SHP77 (cell line): ENCODE results near the gene TYW1.
"Not testable (repeated sequence)": the region's sequence is repeated elsewhere in the genome, so short reads cannot be mapped to it uniquely, and the experiment has no call there.

ENCODE experiments used
- DNase-seq, 2 experiments: peaks; one replicate each; lab custom pipeline; 2025; lab: John Stamatoyannopoulos, UW

Gene TYW1

DNA sequence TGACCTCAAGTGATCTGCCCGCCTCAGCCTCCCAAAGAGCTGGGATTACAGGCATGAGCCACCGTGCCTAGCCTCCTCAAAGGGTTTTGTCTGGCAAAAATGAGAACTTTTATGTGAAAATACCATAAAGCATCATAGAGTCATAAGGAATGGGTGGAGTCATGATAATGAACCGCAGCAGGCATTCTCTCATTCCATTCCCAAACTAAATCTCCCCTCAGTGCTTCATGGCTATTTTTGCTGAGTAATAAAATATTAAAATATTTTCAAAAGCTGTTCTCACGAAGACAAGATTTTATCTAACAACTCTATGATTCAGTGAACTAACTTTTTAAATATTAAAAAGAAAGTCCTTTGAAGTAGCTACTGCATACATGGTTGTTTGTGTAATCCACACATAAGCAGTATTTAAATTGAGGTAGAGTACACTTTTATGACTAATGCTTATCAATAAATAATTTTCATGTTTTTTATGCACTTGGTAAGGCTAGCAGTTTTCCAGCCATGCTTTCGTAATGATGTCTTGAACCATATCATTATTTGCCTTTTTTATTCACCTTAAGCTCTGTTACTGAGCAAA, 195.6 kb downstream of the TYW1 start:
- DNase-seq = not testable (repeated sequence)

DNA sequence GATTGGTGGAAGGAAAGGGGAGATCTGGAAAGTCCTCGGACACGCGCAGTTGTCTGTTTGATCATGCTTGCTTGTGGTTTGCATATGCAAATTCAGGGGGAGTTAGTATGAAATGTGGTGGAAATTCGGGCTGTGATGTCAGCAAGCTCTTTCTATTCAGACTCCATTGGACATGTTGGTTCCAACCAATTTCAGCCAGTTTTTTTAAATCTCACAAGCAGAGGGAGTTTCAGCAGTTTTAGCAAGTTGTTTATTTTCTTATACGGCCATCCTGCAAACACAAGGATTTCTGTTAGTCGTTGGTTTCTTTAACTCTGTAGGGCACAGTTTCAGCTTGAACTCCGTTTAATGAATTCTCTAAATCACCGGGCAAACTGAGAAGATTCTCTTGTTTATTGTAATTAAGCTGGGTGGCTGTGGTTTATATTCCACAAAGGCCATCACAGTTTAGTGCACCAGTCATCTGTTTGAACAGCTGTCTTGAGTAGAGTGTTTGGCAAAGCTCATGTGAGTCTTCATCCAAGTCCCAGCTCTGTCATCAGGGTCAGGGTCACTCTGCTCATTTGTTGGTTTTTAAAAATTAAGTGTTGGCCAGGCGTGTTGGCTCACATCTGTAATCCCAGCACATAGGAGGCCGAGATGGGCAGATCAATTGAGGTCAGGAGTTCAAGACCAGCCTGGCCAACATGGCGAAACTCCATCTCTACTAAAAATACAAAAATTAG, 196.4 kb downstream of the TYW1 start:
- peak; percentile 95 for DNase-seq

- not testable (repeated sequence) for DNase-seq
These were observed 199.5 kb downstream of the TYW1 start for GRCh38 chr7:67196176-67196575.

DNA sequence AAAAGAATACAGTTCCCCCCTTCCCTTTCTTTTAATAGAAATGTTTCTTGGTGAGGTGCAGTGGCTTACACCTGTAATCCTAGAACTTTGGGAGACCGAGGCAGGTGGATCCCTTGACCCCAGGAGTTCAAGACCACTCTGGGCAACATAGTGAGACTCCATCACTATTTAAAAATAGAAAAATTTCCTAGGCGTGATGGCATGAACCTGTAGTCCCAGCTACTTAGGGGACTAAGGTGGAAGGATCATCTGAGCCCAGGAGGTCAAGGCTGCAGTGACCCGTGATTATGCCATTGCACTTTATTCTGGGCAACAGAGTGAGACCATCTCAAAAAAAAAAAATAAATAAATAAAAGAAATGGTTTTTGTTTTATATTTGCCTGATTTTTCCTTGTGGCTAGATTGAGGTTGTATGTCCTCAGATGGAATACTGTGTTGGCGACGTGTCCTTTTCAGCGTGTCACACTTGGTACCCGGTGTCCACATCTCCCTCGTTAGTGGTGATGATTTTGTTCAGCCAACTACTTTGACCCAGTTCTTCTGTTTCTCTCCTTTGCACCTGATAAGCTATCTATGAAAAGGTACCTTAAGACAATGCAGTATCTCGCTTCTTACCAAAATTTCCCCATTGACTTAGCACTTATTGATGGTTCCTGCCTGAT, 202.4 kb downstream of the TYW1 start:
- DNase-seq = not testable (repeated sequence)

- not testable (repeated sequence) for DNase-seq
These were observed 209.1 kb downstream of the TYW1 start for GRCh38 chr7:67205772-67206171.

DNA sequence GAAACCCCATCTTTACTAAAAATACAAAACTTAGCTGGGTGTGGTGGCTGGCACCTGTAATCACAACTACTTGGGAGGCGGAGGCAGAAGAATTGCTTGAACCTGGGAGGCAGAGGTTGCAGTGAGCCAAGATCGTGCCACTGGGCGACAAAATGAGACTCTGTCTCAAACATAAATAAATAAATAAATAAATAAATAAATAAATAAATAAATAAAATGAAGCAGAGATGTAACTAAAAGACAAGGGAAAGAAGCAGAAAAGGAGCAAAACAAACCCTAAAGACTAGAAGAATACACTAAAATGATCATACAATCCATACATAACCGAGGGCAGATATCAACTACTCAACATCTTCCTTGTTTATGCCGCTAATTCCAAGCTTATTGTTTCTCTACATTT, 209.8 kb downstream of the TYW1 start:
- DNase-seq = no peak

DNA sequence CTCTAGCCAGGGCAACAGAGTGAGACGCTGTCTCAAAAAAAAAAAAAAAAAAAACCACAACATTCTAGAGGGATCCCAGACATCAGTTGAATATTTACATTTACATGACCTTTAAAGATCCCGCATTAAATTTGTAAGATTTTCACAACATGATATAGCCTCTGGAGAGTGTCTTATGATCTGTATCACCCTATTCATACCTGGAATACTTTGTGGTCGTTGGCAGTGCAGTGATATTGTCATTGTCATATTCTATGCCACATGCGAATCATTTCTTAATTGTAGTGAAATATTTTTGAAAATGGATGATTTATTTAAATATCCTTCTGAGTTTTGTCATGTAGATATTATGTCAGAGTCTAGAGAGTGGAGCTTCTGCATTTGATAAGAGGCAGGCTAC, 212.0 kb downstream of the TYW1 start:
- DNase-seq = not testable (repeated sequence)

GRCh38 chr7:67209256-67209655, 212.6 kb downstream of the TYW1 start:
- DNase-seq = no peak

GRCh38 chr7:67210567-67210966, 213.9 kb downstream of the TYW1 start:
- DNase-seq = no peak

DNA sequence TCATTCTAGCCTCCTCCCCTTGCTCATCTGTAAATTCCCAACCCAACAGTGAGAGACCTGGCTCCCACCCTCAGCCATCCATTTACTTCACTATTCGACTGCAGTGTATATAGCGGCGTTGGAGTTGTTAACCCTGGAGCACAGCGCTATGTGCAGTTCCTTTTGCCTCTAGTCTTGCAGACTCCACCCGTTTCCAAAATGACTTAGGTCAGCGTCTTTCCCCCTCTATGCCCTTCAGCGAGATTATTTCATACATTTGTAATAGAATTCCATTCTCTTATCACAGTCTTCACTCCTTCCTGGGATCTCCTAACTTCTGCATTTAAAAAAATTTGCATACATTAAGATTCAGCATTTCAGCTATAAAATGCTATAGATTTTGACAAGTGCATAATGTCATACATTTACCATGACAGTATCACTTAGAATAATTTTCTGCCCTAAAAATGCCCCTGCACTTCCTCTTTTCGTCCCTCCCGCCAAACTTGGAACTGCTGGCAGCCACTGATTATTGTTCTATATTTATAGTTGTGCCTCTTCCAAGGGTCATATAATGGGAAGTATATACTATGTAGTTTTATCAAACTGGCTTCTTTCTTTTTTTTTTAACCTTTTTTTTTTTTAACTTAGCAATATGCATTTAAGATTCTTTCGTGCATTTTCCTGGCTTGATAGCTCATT, 215.2 kb downstream of the TYW1 start:
- not testable (repeated sequence) for DNase-seq

DNA sequence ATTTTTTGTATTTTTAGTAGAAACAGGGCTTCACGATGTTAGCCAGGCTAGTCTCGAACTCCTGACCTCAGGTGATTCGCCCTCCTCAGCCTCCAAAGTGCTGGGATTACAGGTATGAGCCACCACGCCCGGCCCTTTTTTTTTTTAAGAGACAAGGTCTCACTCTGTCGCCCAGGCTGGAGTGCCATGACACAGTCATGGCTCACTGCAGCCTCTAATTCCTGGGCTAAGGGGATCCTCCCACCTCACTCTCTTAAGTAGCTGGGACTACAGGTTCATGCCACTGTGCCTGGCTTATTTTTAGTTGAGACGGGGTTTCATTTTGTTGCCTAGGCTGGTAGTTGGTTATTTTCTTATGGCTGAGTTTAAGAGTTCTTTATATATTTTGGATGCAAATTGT, 216.4 kb downstream of the TYW1 start:
- not testable (repeated sequence) for DNase-seq

DNA sequence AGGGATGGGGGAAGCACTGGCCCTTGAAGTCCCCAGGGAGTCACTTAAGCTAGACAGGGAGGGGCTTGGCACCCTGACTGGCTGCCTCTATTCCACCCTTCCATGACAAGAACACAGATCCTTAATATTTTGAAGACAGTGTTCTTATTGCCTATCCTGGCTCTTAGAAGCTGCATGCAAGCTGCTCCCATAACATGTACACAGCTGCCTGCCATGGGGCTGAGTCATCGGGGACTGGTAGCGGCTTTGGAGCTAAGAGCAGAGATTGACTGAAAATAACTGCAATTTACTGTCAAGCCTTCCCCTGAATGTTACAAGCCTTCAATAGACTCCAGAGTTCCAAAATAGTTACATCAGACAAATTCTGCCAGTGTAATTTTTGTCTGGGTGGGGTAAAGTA, 226.9 kb downstream of the TYW1 start:
- peak in 1 of 2 experiments; percentile 66 for DNase-seq

DNA sequence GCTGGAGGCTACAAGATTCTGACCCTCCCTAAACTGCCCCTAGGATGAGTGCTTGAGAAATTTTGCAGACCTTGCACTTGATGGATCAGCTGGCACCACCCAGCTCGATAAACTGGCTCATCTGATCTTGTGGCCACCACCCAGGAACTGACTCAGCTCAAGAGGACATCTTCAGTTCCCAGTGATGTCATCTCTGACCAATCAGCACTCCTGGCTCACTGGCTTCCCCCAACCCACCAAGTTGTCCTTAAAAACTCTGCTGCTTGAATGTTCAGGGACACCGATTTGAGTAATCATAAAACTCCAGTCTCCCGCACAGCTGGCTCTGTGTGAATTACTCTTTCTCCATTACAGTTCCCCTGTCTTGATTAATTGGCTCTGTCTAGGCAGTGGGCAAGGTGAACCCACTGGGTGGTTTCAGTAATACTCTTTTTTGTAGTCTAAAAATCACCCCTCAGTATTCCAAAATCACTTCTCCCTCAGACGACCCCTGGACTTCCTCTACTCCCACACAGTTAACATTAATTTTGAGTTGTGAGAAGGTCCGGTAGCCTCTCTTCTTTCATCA, 229.8 kb downstream of the TYW1 start:
- DNase-seq = peak in 1 of 2 experiments; percentile 2

DNA sequence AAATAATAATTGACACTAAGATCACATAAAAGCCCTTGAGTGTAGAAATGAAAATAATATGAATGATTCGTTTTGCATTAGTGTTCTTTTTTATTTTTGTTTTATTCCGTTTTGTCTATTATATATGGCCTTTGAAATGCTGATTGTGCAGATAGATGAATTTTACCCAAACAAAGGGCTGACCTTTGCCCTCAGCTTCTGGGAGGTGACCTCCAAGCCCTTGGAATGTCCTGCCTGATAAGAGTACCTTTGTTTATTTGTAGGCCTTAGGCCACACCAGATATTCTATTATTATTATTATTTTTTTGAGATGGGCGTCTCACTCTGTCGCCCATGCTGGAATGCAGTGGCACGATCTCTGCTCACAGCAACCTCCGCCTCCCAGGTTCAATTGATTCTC, 230.3 kb downstream of the TYW1 start:
- not testable (repeated sequence) for DNase-seq

DNA sequence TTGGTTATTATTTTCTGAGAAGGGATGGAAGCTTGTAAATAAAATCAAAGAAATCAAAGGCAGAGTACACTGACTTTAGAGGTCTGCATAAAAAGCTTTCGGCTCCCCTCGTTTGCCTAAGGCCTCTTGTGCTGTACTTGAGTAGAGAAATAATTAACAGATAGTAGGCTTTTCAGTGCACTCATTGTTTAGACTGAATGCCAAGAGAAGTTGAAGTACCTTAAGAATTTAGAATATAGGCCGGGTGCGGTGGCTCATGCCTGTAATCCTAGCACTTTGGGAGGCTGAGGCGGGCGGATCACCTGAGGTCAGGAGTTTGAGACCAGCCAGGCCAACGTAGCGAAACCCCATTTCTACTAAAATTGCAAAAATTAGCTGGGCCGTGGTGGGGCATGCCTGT, 232.4 kb downstream of the TYW1 start:
- not testable (repeated sequence) for DNase-seq

DNA sequence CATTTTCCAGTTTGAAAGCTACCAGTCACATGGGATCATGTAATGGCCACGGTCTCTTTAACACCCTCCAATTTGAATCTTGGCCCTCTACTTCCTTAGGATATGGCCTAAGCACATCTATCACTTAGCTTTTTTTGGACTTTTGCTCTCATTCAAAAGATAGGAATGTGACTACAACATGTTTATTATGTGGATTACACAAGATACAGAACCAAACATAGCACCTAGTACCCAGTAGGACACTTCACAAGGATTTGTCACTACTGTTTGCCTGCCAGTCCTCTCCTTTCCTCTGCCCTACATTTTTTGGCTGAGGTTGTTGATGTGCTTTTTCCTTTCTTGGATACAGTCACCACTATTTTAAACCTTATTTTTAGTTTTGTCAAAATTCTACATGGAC, 233.4 kb downstream of the TYW1 start:
- not testable (repeated sequence) for DNase-seq

DNA sequence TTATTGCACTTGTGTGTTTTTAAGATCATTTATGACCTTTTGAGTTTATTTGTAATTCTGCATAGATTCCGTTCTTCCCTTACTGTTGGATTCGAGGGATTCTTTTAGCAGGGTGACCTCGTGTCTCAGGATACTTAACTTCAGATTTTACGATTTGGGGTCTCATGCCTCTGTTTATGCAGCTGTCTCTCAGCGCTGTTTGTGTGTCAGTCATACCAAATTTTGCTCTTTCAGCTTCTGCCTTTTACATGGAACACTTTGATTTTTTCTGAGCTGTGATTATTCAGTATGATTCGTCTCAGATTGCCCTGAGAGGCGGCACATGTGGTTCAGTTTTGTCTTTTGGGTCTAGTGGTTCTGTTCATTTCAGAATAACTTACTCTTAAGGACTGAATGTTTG, 236.9 kb downstream of the TYW1 start:
- not testable (repeated sequence) for DNase-seq

DNA sequence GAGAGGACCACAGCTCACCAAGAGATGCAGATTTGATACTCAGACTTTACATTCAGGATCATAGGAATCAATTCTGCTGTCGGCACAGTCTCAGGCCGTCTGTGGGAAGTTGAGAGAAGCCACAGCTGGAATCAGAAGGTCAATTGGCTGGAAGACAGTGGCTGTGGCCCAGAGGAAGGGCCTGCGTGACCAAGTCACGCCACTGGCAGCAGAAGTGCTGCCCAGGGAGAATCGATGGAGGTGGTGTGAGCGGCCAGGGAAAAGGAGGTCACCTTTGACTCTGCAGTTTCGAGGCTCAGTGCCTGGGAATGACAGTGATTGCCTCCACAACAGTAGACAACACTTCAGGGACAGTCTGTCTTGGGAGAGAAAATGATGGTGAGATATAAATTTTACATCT, 239.6 kb downstream of the TYW1 start:
- DNase-seq = not testable (repeated sequence)

GRCh38 chr7:67242871-67243270, 246.2 kb downstream of the TYW1 start:
- DNase-seq = not testable (repeated sequence)

GRCh38 chr7:67248364-67248763, 251.7 kb downstream of the TYW1 start:
- DNase-seq = not testable (repeated sequence)

GRCh38 chr7:67251986-67252558, 255.4 kb downstream of the TYW1 start:
- DNase-seq = no peak

DNA sequence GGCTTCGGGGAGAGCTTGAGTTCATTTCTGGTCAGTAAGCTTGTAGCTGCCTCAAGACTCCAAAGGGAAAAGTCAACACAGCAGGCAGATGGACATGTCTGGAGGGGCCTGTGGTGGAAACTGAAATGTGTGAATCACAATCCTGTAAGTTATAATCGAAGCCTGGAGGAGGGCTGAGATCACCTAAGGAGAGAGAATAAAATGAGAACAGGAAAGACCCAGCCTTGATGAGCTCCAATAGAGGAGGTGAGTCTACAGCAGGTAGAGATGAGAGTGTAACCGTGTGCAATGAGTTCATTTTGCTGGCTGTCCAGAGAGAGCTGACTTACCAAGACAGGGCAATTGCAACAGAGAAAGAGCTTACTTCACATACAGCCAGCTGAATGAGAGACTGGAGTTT, 258.4 kb downstream of the TYW1 start:
- not testable (repeated sequence) for DNase-seq
